ENCODE results near the gene ARHGEF38. TPM values are rescaled to one million over a fixed set of nuclear protein-coding genes. Genes with fewer than 3 reads are reported as not detected.

Gene ARHGEF38
- total RNA-seq, 1 experiment from 2014 or later: not detected

GRCh38 chr4:105661028-105661427 is 108.6 kb downstream of the ARHGEF38 start:
- intact Hi-C loops (cut with micrococcal nuclease): no loop called here

GRCh38 chr4:105662935-105663675 is 110.7 kb downstream of the ARHGEF38 start:
- ChIA-PET CTCF (interaction anchor here (0.7 to 1.0 kb wide), 3 partner anchors 142 to 370 kb away, joined by 3 to 6 read pairs (median 4); no protein-coding TSS in a partner anchor), POLR2A (no interaction called here)
- Mint-ChIP-seq H3K27ac (ENCODE audit: low read depth, unreplicated experiment) (no peak overlapping the region), H3K4me1 (ENCODE audit: insufficient read depth, unreplicated experiment) (no peaks in the 10 kb centered on the region), H3K9me3 (ENCODE audit: unreplicated experiment) (no peaks in the 10 kb centered on the region), H3K4me3 (ENCODE audit: unreplicated experiment) (no peak overlapping the region), H3K27me3 (ENCODE audit: insufficient read depth, unreplicated experiment) (no peaks in the 10 kb centered on the region), H3K36me3 (ENCODE audit: insufficient read depth, unreplicated experiment) (no peaks in the 10 kb centered on the region)
- no TSS peak for BruUV-seq (replicated peaks)
- no peak for DNase-seq (ENCODE audit: unreplicated experiment)
- no peak for TF ChIP-seq CTCF (IDR thresholded peaks at IDR 0.05; ENCODE audit: unreplicated experiment)
- intact Hi-C loops (cut with micrococcal nuclease): no loop called here

More at GRCh38 chr4:105661028-105661427, 108.6 kb downstream of the ARHGEF38 start:
- BruUV-seq (replicated peaks): no TSS peak
- ChIA-PET POLR2A (no interaction called here), CTCF (interaction anchor here (0.7 to 2.6 kb wide), 3 partner anchors 49 to 958 kb away, joined by 3 to 9 read pairs (median 3); no protein-coding TSS in a partner anchor)
- no peaks in the 10 kb centered on the region for H3K27me3 Mint-ChIP-seq (ENCODE audit: insufficient read depth, unreplicated experiment)
- H3K36me3 Mint-ChIP-seq (ENCODE audit: insufficient read depth, unreplicated experiment): no peaks in the 10 kb centered on the region
- H3K4me1 Mint-ChIP-seq (ENCODE audit: insufficient read depth, unreplicated experiment): peaks cover 6% of the 10 kb centered on the region
- no peaks in the 10 kb centered on the region for H3K9me3 Mint-ChIP-seq (ENCODE audit: unreplicated experiment)
- no peak overlapping the region for H3K27ac Mint-ChIP-seq (ENCODE audit: low read depth, unreplicated experiment)
- H3K4me3 Mint-ChIP-seq (ENCODE audit: unreplicated experiment): no peak overlapping the region
- DNase-seq (ENCODE audit: unreplicated experiment): no peak
- no peak for TF ChIP-seq CTCF (IDR thresholded peaks at IDR 0.05; ENCODE audit: unreplicated experiment)

- Mint-ChIP-seq H3K4me3 (ENCODE audit: unreplicated experiment) (no peak overlapping the region), H3K36me3 (ENCODE audit: insufficient read depth, unreplicated experiment) (no peaks in the 10 kb centered on the region), H3K4me1 (ENCODE audit: insufficient read depth, unreplicated experiment) (no peaks in the 10 kb centered on the region), H3K9me3 (ENCODE audit: unreplicated experiment) (no peaks in the 10 kb centered on the region), H3K27me3 (ENCODE audit: insufficient read depth, unreplicated experiment) (no peaks in the 10 kb centered on the region), H3K27ac (ENCODE audit: low read depth, unreplicated experiment) (no peak overlapping the region)
- no TSS peak for BruUV-seq (replicated peaks)
- CTCF ChIA-PET: interaction anchor here (0.6 to 5.2 kb wide), 13 partner anchors 9 to 753 kb away, joined by 3 to 55 read pairs (median 5); no protein-coding TSS in a partner anchor
- intact Hi-C loops (cut with micrococcal nuclease): loop anchor here (1.0 kb wide), 2 partner anchors 145 to 535 kb away; no protein-coding TSS in a partner anchor
- POLR2A ChIA-PET: interaction anchor here (0.6 to 1.2 kb wide), 4 partner anchors 14 to 193 kb away, joined by 3 to 4 read pairs (median 4); no protein-coding TSS in a partner anchor
- peak; percentile 51 for DNase-seq (ENCODE audit: unreplicated experiment)
- peak; percentile 25 for TF ChIP-seq CTCF (IDR thresholded peaks at IDR 0.05; ENCODE audit: unreplicated experiment)
Measured at GRCh38 chr4:105666693-105667092, 114.3 kb downstream of the ARHGEF38 start.

- TF ChIP-seq CTCF (IDR thresholded peaks at IDR 0.05; ENCODE audit: unreplicated experiment): no peak
- no peak overlapping the region for H3K27ac Mint-ChIP-seq (ENCODE audit: low read depth, unreplicated experiment)
- H3K9me3 Mint-ChIP-seq (ENCODE audit: unreplicated experiment): no peaks in the 10 kb centered on the region
- no peak for DNase-seq (ENCODE audit: unreplicated experiment)
- no peak overlapping the region for H3K4me3 Mint-ChIP-seq (ENCODE audit: unreplicated experiment)
- peaks cover 4% of the 10 kb centered on the region for H3K4me1 Mint-ChIP-seq (ENCODE audit: insufficient read depth, unreplicated experiment)
- no peaks in the 10 kb centered on the region for H3K36me3 Mint-ChIP-seq (ENCODE audit: insufficient read depth, unreplicated experiment)
- intact Hi-C loops (cut with micrococcal nuclease): no loop called here
- no peaks in the 10 kb centered on the region for H3K27me3 Mint-ChIP-seq (ENCODE audit: insufficient read depth, unreplicated experiment)
- BruUV-seq (replicated peaks): no TSS peak
- ChIA-PET CTCF (interaction anchor here (1.1 kb wide), 1 partner anchor 150 kb away, joined by 4 read pairs; no protein-coding TSS in a partner anchor), POLR2A (no interaction called here)
Measured at GRCh38 chr4:105670684-105671083, 118.3 kb downstream of the ARHGEF38 start.

Measured in MCF 10A (cell line).